Calu3 (cell line): Measurements from ENCODE around the gene UBN2. TPM values are rescaled to one million over a fixed set of nuclear protein-coding genes. Genes with fewer than 3 reads are reported as not detected.

Experiments used
- BruUV-seq: library from RNA; stranded (reverse); fragments of 400-500 nt; replicated peaks from 2 replicates; lab custom pipeline; 2021; lab: Mats Ljungman, UMichigan
- CTCF ChIA-PET: fragments of 300-600 bp; sonication (Branson Sonifier 250); formaldehyde crosslinking; loops from one replicate; lab custom pipeline; 2022; ENCODE audit warnings: antibody characterized with exemption; lab: Charles Lee
- DNase-seq: peaks from one replicate; pipeline ENCODE4 v3.0.0; 2022
- H3K27ac Mint-ChIP-seq: one replicate; pipeline ENCODE4 v1.8.0; 2022; ENCODE audit warnings: mixed read lengths; ENCODE audit not compliant: unreplicated experiment
- H3K27me3 Mint-ChIP-seq: one replicate; pipeline ENCODE4 v1.8.0; 2022; ENCODE audit warnings: mixed read lengths; ENCODE audit not compliant: unreplicated experiment
- H3K36me3 Mint-ChIP-seq: one replicate; pipeline ENCODE4 v1.8.0; 2022; ENCODE audit warnings: mild to moderate bottlenecking, moderate library complexity, mixed read lengths; ENCODE audit not compliant: insufficient read depth, unreplicated experiment
- H3K4me1 Mint-ChIP-seq: one replicate; pipeline ENCODE4 v1.8.0; 2022; ENCODE audit warnings: mild to moderate bottlenecking, low read depth, mixed read lengths; ENCODE audit not compliant: unreplicated experiment
- H3K4me3 Mint-ChIP-seq: one replicate; pipeline ENCODE4 v1.8.0; 2022; ENCODE audit warnings: mild to moderate bottlenecking, low read depth, moderate library complexity, mixed read lengths; ENCODE audit not compliant: unreplicated experiment
- H3K9me3 Mint-ChIP-seq: one replicate; pipeline ENCODE4 v1.8.0; 2022; ENCODE audit warnings: low read depth, mixed read lengths; ENCODE audit not compliant: unreplicated experiment
- CTCF ChIP-seq: fragments of 200-600 bp; IDR thresholded peaks from one replicate; pipeline ENCODE4 v1.8.0; 2022; ENCODE audit warnings: antibody characterized with exemption; ENCODE audit not compliant: unreplicated experiment
- intact Hi-C: fragments of 100-400 bp; cut with micrococcal nuclease; formaldehyde crosslinking; loops from one replicate; pipeline ENCODE4 v1.10.0; 2022; ENCODE audit not compliant: unreplicated experiment
- total RNA-seq: library from RNA; stranded (reverse); gene quantifications from 2 replicates; pipeline ENCODE4 v1.2.3, GENCODE V29; 2022

Gene UBN2
- total RNA-seq, 1 experiment from 2014 or later = 19.2 TPM

- intact Hi-C loops = no loop called here
- peaks cover 30% of the 10 kb centered on the region for H3K36me3 Mint-ChIP-seq
- BruUV-seq = no TSS peak
- H3K9me3 Mint-ChIP-seq = no peaks in the 10 kb centered on the region
- no peaks in the 10 kb centered on the region for H3K27me3 Mint-ChIP-seq
- no peak overlapping the region for H3K27ac Mint-ChIP-seq
- no peaks in the 10 kb centered on the region for H3K4me1 Mint-ChIP-seq
- no peak for TF ChIP-seq CTCF
- CTCF ChIA-PET = no interaction called here
- H3K4me3 Mint-ChIP-seq = no peak overlapping the region
- DNase-seq = no peak
These were observed 120.0 kb downstream of the UBN2 start for GRCh38 chr7:139351027-139351426.

GRCh38 chr7:139354729-139355128 is 123.7 kb downstream of the UBN2 start:
- peaks cover 31% of the 10 kb centered on the region for H3K36me3 Mint-ChIP-seq
- BruUV-seq = no TSS peak
- TF ChIP-seq CTCF = no peak
- no peak overlapping the region for H3K4me3 Mint-ChIP-seq
- no peak for DNase-seq
- H3K27ac Mint-ChIP-seq = no peak overlapping the region
- H3K4me1 Mint-ChIP-seq = no peaks in the 10 kb centered on the region
- intact Hi-C loops = no loop called here
- no peaks in the 10 kb centered on the region for H3K27me3 Mint-ChIP-seq
- H3K9me3 Mint-ChIP-seq = no peaks in the 10 kb centered on the region
- CTCF ChIA-PET = no interaction called here

- H3K27ac Mint-ChIP-seq = no peak overlapping the region
- H3K4me1 Mint-ChIP-seq = no peaks in the 10 kb centered on the region
- no peak overlapping the region for H3K4me3 Mint-ChIP-seq
- intact Hi-C loops = no loop called here
- peaks cover 37% of the 10 kb centered on the region for H3K36me3 Mint-ChIP-seq
- no peak for TF ChIP-seq CTCF
- BruUV-seq = no TSS peak
- H3K27me3 Mint-ChIP-seq = no peaks in the 10 kb centered on the region
- CTCF ChIA-PET = no interaction called here
- H3K9me3 Mint-ChIP-seq = no peaks in the 10 kb centered on the region
- no peak for DNase-seq
These were observed 124.3 kb downstream of the UBN2 start for GRCh38 chr7:139355320-139355719.

Other genes starting within 250 kb of the UBN2 start
- 7.2 and 10.4 TPM in 2 replicates for gene KIAA1549, start 249.8 kb upstream of the UBN2 start, total RNA-seq
- 13.7 and 15.0 TPM in 2 replicates for gene ZC3HAV1L, start 195.2 kb upstream of the UBN2 start, total RNA-seq
- 63.4 and 101 TPM in 2 replicates for gene ZC3HAV1, start 121.5 kb upstream of the UBN2 start, total RNA-seq
- 2.9 and 9.1 TPM in 2 replicates for gene FMC1, start 110.1 kb downstream of the UBN2 start, total RNA-seq
- 85.7 and 88.8 TPM in 2 replicates for gene LUC7L2, start 128.7 kb downstream of the UBN2 start, total RNA-seq